Tibial artery (tissue), 4 donors: ENCODE measurements around the gene MYO5B.

Experiments
- DNase-seq, 2 donors: peaks; one replicate each; pipeline ENCODE4 v3.0.0-alpha.2; 2019
- H3K27ac ChIP-seq, 2 donors: fragments of 200-600 bp; sonication (generic) in 1 of 2; 1 replicate in 1 of 2; 2 replicates in 1 of 2; pipeline ENCODE4 v1.5.1; 2018 to 2019; ENCODE audit warnings: mild to moderate bottlenecking in 1 of 2
- H3K27me3 ChIP-seq, 2 donors: fragments of 200-600 bp; sonication (generic) in 1 of 2; one replicate each; pipeline versions ENCODE4 v1.5.1 to v1.6.0; 2016 to 2019
- H3K36me3 ChIP-seq, 3 donors: fragments of 200-600 bp; sonication (generic) in 2 of 3; one replicate each; pipeline ENCODE4 v1.5.1; 2016 to 2019; ENCODE audit warnings: mild to moderate bottlenecking in 2 of 3
- H3K4me1 ChIP-seq, 4 donors: fragments of 200-600 bp; sonication (generic) in 2 of 4; 1 replicate in 3 of 4; 2 replicates in 1 of 4; pipeline ENCODE4 v1.5.1; 2016 to 2019
- H3K4me3 ChIP-seq, 2 donors: fragments of 200-600 bp; sonication (generic) in 1 of 2; 1 replicate in 1 of 2; 2 replicates in 1 of 2; pipeline ENCODE4 v1.5.1; 2018 to 2019; ENCODE audit warnings: mild to moderate bottlenecking in 2 of 2
- H3K9me3 ChIP-seq, 3 donors: fragments of 200-600 bp; sonication (generic) in 1 of 3; one replicate each; pipeline ENCODE4 v1.5.1; 2016 to 2019
- intact Hi-C: fragments of 100-400 bp; cut with DNase I; formaldehyde crosslinking; loops from one replicate; pipeline ENCODE4 v1.15.0; 2023; ENCODE audit warnings: low total_unique reads
- TF ChIP-seq, protein P1 (sequence below), 2 experiments: fragments of 200-600 bp in 1 of 2; fragments of 450-650 bp in 1 of 2; IDR thresholded peaks; one replicate each; pipeline ENCODE4 v1.5.1; 2017 to 2019; ENCODE audit warnings: antibody characterized with exemption in 2 of 2, mild to moderate bottlenecking in 1 of 2, moderate library complexity in 1 of 2

Gene MYO5B

GRCh38 chr18:49968644-49969309 is 226.2 kb downstream of the MYO5B start:
- Histone ChIP-seq H3K4me1 (no peaks in the 10 kb centered on the region), H3K36me3 (no peaks in the 10 kb centered on the region), H3K4me3 (no peak overlapping the region), H3K27ac (no peak overlapping the region), H3K9me3 (no peaks in the 10 kb centered on the region), H3K27me3 (no peaks in the 10 kb centered on the region)
- intact Hi-C loops, result no loop called here
- TF ChIP-seq, protein P1, sequence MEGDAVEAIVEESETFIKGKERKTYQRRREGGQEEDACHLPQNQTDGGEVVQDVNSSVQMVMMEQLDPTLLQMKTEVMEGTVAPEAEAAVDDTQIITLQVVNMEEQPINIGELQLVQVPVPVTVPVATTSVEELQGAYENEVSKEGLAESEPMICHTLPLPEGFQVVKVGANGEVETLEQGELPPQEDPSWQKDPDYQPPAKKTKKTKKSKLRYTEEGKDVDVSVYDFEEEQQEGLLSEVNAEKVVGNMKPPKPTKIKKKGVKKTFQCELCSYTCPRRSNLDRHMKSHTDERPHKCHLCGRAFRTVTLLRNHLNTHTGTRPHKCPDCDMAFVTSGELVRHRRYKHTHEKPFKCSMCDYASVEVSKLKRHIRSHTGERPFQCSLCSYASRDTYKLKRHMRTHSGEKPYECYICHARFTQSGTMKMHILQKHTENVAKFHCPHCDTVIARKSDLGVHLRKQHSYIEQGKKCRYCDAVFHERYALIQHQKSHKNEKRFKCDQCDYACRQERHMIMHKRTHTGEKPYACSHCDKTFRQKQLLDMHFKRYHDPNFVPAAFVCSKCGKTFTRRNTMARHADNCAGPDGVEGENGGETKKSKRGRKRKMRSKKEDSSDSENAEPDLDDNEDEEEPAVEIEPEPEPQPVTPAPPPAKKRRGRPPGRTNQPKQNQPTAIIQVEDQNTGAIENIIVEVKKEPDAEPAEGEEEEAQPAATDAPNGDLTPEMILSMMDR (IDR thresholded peaks at IDR 0.05), result no peak
- DNase-seq, result no peak

DNA sequence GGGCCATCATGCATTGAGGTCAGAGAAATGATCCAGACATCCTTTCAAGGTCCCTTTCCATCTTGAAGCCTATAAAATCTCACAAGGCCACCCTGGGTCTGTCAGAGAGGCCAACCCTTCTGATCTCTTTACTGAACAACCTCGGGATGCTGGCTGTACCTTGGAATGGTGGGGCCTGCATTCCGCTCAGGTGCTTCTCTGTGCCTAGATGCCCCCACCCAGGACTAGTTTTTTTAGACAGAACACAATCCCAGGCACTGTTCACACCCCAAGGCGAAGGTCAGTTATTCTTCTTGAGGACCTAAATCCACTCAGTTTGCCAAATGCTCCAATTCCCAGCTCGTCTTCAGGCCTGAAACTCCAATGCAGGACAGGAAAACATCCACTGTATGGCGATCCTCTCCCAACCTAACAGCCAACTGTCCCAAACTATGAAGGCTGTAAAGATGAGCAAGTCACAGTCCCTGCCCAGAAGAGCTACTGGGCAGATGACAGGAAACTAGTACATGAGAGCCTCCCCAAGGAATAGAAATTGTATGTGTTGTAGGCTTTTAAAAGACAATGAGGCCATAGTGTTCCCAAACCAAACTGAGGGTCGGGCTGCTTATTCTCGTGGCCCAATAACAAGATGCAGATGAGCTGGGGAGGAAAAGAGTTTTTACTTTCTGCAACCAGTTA is 227.2 kb downstream of the MYO5B start:
- TF ChIP-seq, protein P1 (IDR thresholded peaks at IDR 0.05), result no peak
- Histone ChIP-seq H3K4me1 (no peaks in the 10 kb centered on the region), H3K4me3 (no peak overlapping the region), H3K27ac (no peak overlapping the region), H3K36me3 (no peaks in the 10 kb centered on the region), H3K9me3 (no peaks in the 10 kb centered on the region), H3K27me3 (no peaks in the 10 kb centered on the region)
- no peak for DNase-seq
- intact Hi-C loops, result no loop called here

- TF ChIP-seq, protein P1 (IDR thresholded peaks at IDR 0.05), result no peak
- no peaks in the 10 kb centered on the region for H3K27me3 ChIP-seq
- no peak overlapping the region for H3K4me3 ChIP-seq
- no peak for DNase-seq
- no peaks in the 10 kb centered on the region for H3K36me3 ChIP-seq
- H3K9me3 ChIP-seq, result no peaks in the 10 kb centered on the region
- no peak overlapping the region for H3K27ac ChIP-seq
- no peaks in the 10 kb centered on the region for H3K4me1 ChIP-seq
- intact Hi-C loops, result no loop called here
Observed at GRCh38 chr18:49967171-49967570, 227.8 kb downstream of the MYO5B start.

DNA sequence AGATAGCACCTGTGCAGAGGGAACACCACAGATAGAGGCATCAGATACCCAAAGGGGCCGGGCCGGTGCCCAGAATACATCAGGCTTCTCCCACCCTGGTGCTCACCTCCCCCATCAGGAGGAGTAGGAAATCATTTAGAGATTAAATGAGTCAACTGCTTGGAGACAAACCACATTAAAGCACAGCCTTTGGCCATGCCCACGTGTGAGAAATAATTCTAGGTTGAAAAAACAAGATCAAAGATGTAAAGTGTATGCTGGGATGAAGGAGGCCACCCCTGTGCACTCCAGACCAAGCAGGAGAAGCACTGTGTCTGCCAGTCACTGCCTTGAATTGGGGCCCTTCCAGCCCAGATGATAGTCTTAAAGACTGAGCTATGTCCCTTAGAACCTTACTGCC is 228.9 kb downstream of the MYO5B start:
- Histone ChIP-seq H3K4me1 (no peaks in the 10 kb centered on the region), H3K4me3 (no peak overlapping the region), H3K27ac (no peak overlapping the region), H3K36me3 (no peaks in the 10 kb centered on the region), H3K9me3 (no peaks in the 10 kb centered on the region), H3K27me3 (no peaks in the 10 kb centered on the region)
- intact Hi-C loops, result no loop called here
- TF ChIP-seq, protein P1 (IDR thresholded peaks at IDR 0.05), result no peak
- no peak for DNase-seq

- Histone ChIP-seq H3K9me3 (no peaks in the 10 kb centered on the region), H3K4me3 (no peak overlapping the region), H3K27ac (no peak overlapping the region), H3K36me3 (no peaks in the 10 kb centered on the region), H3K4me1 (no peaks in the 10 kb centered on the region), H3K27me3 (no peaks in the 10 kb centered on the region)
- TF ChIP-seq, protein P1 (IDR thresholded peaks at IDR 0.05), result no peak
- intact Hi-C loops, result no loop called here
- DNase-seq, result no peak
Observed at GRCh38 chr18:49963217-49963616, 231.7 kb downstream of the MYO5B start.
